Neural cell (in vitro differentiated cells): Measurements from ENCODE around the gene NXPH3. TPM values are rescaled to one million over a fixed set of nuclear protein-coding genes. Genes with fewer than 3 reads are reported as not detected.

Experiments
- H2AFZ ChIP-seq: fragments of 200-600, 300-800 bp; sonication (generic), shearing (Covaris generic); 2 replicates; pipeline ENCODE4 v1.6.0; 2014; ENCODE audit warnings: low read depth, mild to moderate bottlenecking, antibody characterized with exemption, low read length, moderate library complexity
- H3F3A ChIP-seq: fragments of 200-600 bp; shearing (Covaris generic); 2 replicates; pipeline ENCODE4 v1.6.1; 2016; ENCODE audit warnings: mild to moderate bottlenecking, moderate library complexity, mixed read lengths, antibody characterized with exemption, low read length; ENCODE audit not compliant: insufficient read depth, poor library complexity, severe bottlenecking
- H3K27ac ChIP-seq: fragments of 200-600, 300-800 bp; sonication (generic), shearing (Covaris generic); 2 replicates; pipeline ENCODE4 v1.5.1; 2014; ENCODE audit warnings: mild to moderate bottlenecking, low read length, moderate library complexity
- H3K27me3 ChIP-seq: fragments of 300-800, 200-600 bp; sonication (generic), shearing (Covaris generic); 2 replicates; pipeline ENCODE4 v1.6.0; 2014; ENCODE audit warnings: mild to moderate bottlenecking, low read depth, low read length, moderate library complexity; ENCODE audit not compliant: insufficient read depth
- H3K36me3 ChIP-seq: fragments of 300-800, 200-600 bp; sonication (generic), shearing (Covaris generic); 2 replicates; pipeline ENCODE4 v1.5.1; 2014; ENCODE audit warnings: mild to moderate bottlenecking, antibody characterized with exemption, low read length, moderate library complexity; ENCODE audit not compliant: insufficient read depth
- H3K4me2 ChIP-seq: fragments of 300-800, 200-600 bp; sonication (generic), shearing (Covaris generic); 2 replicates; pipeline ENCODE4 v1.6.0; 2014; ENCODE audit warnings: mild to moderate bottlenecking, low read length
- H3K4me3 ChIP-seq: fragments of 300-800, 200-600 bp; sonication (generic), shearing (Covaris generic); 2 replicates; pipeline ENCODE4 v1.5.1; 2014; ENCODE audit warnings: mild to moderate bottlenecking, low read length, moderate library complexity
- H3K79me2 ChIP-seq: fragments of 200-600 bp; shearing (Covaris generic); replicated peaks from 2 replicates; pipeline ENCODE4 v1.6.0; 2014; ENCODE audit warnings: mild to moderate bottlenecking, low read length, moderate library complexity; ENCODE audit not compliant: insufficient read depth
- H3K9ac ChIP-seq: fragments of 300-800, 200-600 bp; sonication (generic), shearing (Covaris generic); 2 replicates; pipeline ENCODE4 v1.6.1; 2016; ENCODE audit warnings: mild to moderate bottlenecking, low read length, mixed read lengths
- H3K9me2 ChIP-seq: fragments of 200-600 bp; shearing (Covaris generic); 2 replicates; pipeline ENCODE4 v1.6.1; 2016; ENCODE audit warnings: mild to moderate bottlenecking, low read length, mixed read lengths; ENCODE audit not compliant: insufficient read depth
- H3K9me3 ChIP-seq: fragments of 200-600, 300-800 bp; sonication (generic), shearing (Covaris generic); 2 replicates; pipeline ENCODE4 v1.6.1; 2016; ENCODE audit warnings: mild to moderate bottlenecking, mixed run types, low read length, moderate library complexity, mixed read lengths
- H4K20me1 ChIP-seq: fragments of 200-600 bp; shearing (Covaris generic); 2 replicates; pipeline ENCODE4 v1.6.1; 2016; ENCODE audit warnings: mild to moderate bottlenecking, mixed run types; ENCODE audit not compliant: insufficient read depth
- CTCF ChIP-seq: fragments of 450-650 bp; IDR thresholded peaks from 2 replicates; pipeline ENCODE4 v1.5.1; 2014; ENCODE audit warnings: antibody characterized with exemption, mild to moderate bottlenecking, moderate library complexity; ENCODE audit not compliant: poor library complexity, severe bottlenecking
- EP300 ChIP-seq: fragments of 450-650 bp; conservative IDR thresholded peaks from 2 replicates; pipeline ENCODE4 v1.6.1; 2014; ENCODE audit warnings: antibody characterized with exemption, mild to moderate bottlenecking, moderate library complexity; ENCODE audit not compliant: poor library complexity, severe bottlenecking
- EZH2 ChIP-seq: fragments of 200-600, 300-800 bp; shearing (Covaris generic), sonication (generic); IDR thresholded peaks from 2 replicates; pipeline ENCODE4 v1.6.1; 2014; ENCODE audit warnings: antibody characterized with exemption, low read length, borderline replicate concordance, mild to moderate bottlenecking; ENCODE audit not compliant: insufficient read depth, poor library complexity, severe bottlenecking
- MXI1 ChIP-seq: fragments of 450-650 bp; conservative IDR thresholded peaks from 2 replicates; pipeline ENCODE4 v1.6.1; 2014; ENCODE audit warnings: antibody characterized with exemption, mild to moderate bottlenecking; ENCODE audit not compliant: poor library complexity, severe bottlenecking
- POLR2AphosphoS5 ChIP-seq: IDR thresholded peaks from 2 replicates; pipeline ENCODE4 v1.6.1; 2012
- RAD21 ChIP-seq: fragments of 450-650 bp; conservative IDR thresholded peaks from 2 replicates; pipeline ENCODE4 v1.6.1; 2014; ENCODE audit warnings: antibody characterized with exemption, mild to moderate bottlenecking, moderate library complexity
- REST ChIP-seq: IDR thresholded peaks from 2 replicates; pipeline ENCODE4 v1.6.1; 2012; ENCODE audit warnings: borderline replicate concordance
- SMC3 ChIP-seq: fragments of 450-650 bp; conservative IDR thresholded peaks from 2 replicates; pipeline ENCODE4 v1.6.1; 2014; ENCODE audit warnings: antibody characterized with exemption, mild to moderate bottlenecking, moderate library complexity; ENCODE audit not compliant: poor library complexity
- TAF1 ChIP-seq: IDR thresholded peaks from 2 replicates; pipeline ENCODE4 v1.6.1; 2012; ENCODE audit warnings: low read depth
- polyA plus RNA-seq: library from polyadenylated mRNA; depleted of rRNA; stranded (reverse); fragments of >200 nt; gene quantifications from 2 replicates; pipeline ENCODE4 v1.2.3, GENCODE V29; 2014

NXPH3 gene
- polyA plus RNA-seq, 1 donor from 2014 or later = 2.4 TPM

- no peaks in the 10 kb centered on the region for H3K9me3 ChIP-seq
- H3K79me2 ChIP-seq = no peaks in the 10 kb centered on the region
- H3K4me2 ChIP-seq = peak overlapping the region; percentile 27
- H3K36me3 ChIP-seq = no peaks in the 10 kb centered on the region
- H3K4me3 ChIP-seq = peak overlapping the region; percentile 80
- no peak for TF ChIP-seq TAF1
- no peak for TF ChIP-seq CTCF
- TF ChIP-seq EZH2 = no peak
- no peak for TF ChIP-seq MXI1
- no peak for TF ChIP-seq POLR2AphosphoS5
- TF ChIP-seq REST = no peak
- no peak for TF ChIP-seq EP300
- TF ChIP-seq SMC3 = no peak
- TF ChIP-seq RAD21 = no peak
- H3K9me2 ChIP-seq = no peaks in the 10 kb centered on the region
- H3K27ac ChIP-seq = no peak overlapping the region
- H3K9ac ChIP-seq = peak overlapping the region; percentile 56
- peak overlapping the region; percentile 6 for H2AFZ ChIP-seq
- no peaks in the 10 kb centered on the region for H4K20me1 ChIP-seq
- H3F3A ChIP-seq = no peaks in the 10 kb centered on the region
- H3K27me3 ChIP-seq = peaks cover 40% of the 10 kb centered on the region
Observed at GRCh38 chr17:49576917-49577649, 1.4 kb downstream of the NXPH3 start.

GRCh38 chr17:49577650-49577934, 1.9 kb downstream of the NXPH3 start:
- Histone ChIP-seq H3K27me3 (peaks cover 40% of the 10 kb centered on the region), H3K4me2 (no peak overlapping the region), H3K27ac (no peak overlapping the region), H3F3A (no peaks in the 10 kb centered on the region), H3K79me2 (no peaks in the 10 kb centered on the region), H3K36me3 (no peaks in the 10 kb centered on the region), H3K9me2 (no peaks in the 10 kb centered on the region), H4K20me1 (no peaks in the 10 kb centered on the region), H3K9me3 (no peaks in the 10 kb centered on the region), H3K4me3 (peak overlapping the region; percentile 80), H3K9ac (no peak overlapping the region), H2AFZ (no peak overlapping the region)
- TF ChIP-seq EZH2 = no peak
- no peak for TF ChIP-seq SMC3
- no peak for TF ChIP-seq CTCF
- no peak for TF ChIP-seq REST
- no peak for TF ChIP-seq MXI1
- no peak for TF ChIP-seq RAD21
- TF ChIP-seq EP300 = no peak
- no peak for TF ChIP-seq TAF1
- TF ChIP-seq POLR2AphosphoS5 = no peak
